Left lung (tissue), 10 donors: ENCODE results near the gene RXRA. TPM values are rescaled to one million over a fixed set of nuclear protein-coding genes. Genes with fewer than 3 reads are reported as not detected.

Experiments
- ATAC-seq: fragments of 200-7000 bp; cut with Tn5 transposase; one replicate; pipeline ENCODE4 v1.9.1; 2020; ENCODE audit warnings: moderate library complexity
- DNase-seq, 4 donors: peaks; one replicate each; pipeline ENCODE4 v3.0.0-alpha.2; 2013 to 2020
- H3K27ac ChIP-seq, 2 donors: fragments of 200-600 bp; sonication (generic) in 1 of 2; one replicate each; pipeline versions ENCODE4 v1.5.0 to v1.8.0; 2020 to 2021
- H3K27me3 ChIP-seq, 2 donors: fragments of 200-600 bp; sonication (generic) in 1 of 2; one replicate each; pipeline versions ENCODE4 v1.5.0 to v1.8.0; 2020 to 2021
- H3K36me3 ChIP-seq, 2 donors: fragments of 200-600 bp; sonication (generic) in 1 of 2; one replicate each; pipeline versions ENCODE4 v1.5.0 to v1.8.0; 2020 to 2021
- H3K4me1 ChIP-seq, 2 donors: fragments of 200-600 bp; one replicate each; pipeline ENCODE4 v1.8.0; 2021
- H3K4me3 ChIP-seq, 2 donors: fragments of 200-600 bp; sonication (generic) in 1 of 2; one replicate each; pipeline versions ENCODE4 v1.5.0 to v1.8.0; 2020 to 2021; ENCODE audit warnings: mild to moderate bottlenecking in 1 of 2
- H3K9me3 ChIP-seq, 2 donors: fragments of 200-600 bp; sonication (generic) in 1 of 2; one replicate each; pipeline versions ENCODE4 v1.5.0 to v1.8.0; 2020 to 2021
- CTCF ChIP-seq, 2 donors: fragments of 200-600 bp; sonication (generic) in 1 of 2; IDR thresholded peaks; one replicate each; pipeline versions ENCODE4 v1.5.0 to v1.8.0; 2021; ENCODE audit warnings: antibody characterized with exemption in 2 of 2
- intact Hi-C, 2 donors: fragments of 100-400 bp; cut with DNase I; formaldehyde crosslinking; loops; one replicate each; pipeline versions ENCODE4 v1.11.2 to v1.14.2; 2022
- polyA plus RNA-seq, 6 donors: library from polyadenylated mRNA; unstranded; fragments of 120-200 nt; gene quantifications; one replicate each; pipeline ENCODE4 v1.2.1, GENCODE V29; 2013; ENCODE audit not compliant: insufficient read length in 6 of 6
- total RNA-seq, 2 donors: library from RNA; stranded (reverse); fragmentation: NEBNext Ultra II Directional; extraction: Animal tissue kit (Norgen Biotek cat#: 25700); gene quantifications; one replicate each; pipeline ENCODE4 v1.2.1, GENCODE V29; 2021
- donor health status: DM: no; HTN: yes; CAD: no.
- donor health status: DM: no; HTN: no; CAD: no.

Gene RXRA
- total and polyA plus RNA-seq, 8 donors = 42.2 to 79.5 (median 55.7) TPM

GRCh38 chr9:134389642-134390041, 63.4 kb downstream of the RXRA start:
- intact Hi-C loops = loop anchor here in 1 of 2 donors (10.0 kb wide), 1 partner anchor 55 kb away; no protein-coding TSS in a partner anchor
- no peaks in the 10 kb centered on the region for H3K9me3 ChIP-seq
- H3K4me3 ChIP-seq = no peak overlapping the region
- H3K4me1 ChIP-seq = peaks cover 10 to 97% of the 10 kb centered on the region in 2 donors
- no peaks in the 10 kb centered on the region for H3K36me3 ChIP-seq
- TF ChIP-seq CTCF (IDR thresholded peaks at IDR 0.05) = no peak
- ATAC-seq (no peak), DNase-seq (no peak)
- no peak overlapping the region for H3K27ac ChIP-seq
- no peaks in the 10 kb centered on the region for H3K27me3 ChIP-seq

DNA sequence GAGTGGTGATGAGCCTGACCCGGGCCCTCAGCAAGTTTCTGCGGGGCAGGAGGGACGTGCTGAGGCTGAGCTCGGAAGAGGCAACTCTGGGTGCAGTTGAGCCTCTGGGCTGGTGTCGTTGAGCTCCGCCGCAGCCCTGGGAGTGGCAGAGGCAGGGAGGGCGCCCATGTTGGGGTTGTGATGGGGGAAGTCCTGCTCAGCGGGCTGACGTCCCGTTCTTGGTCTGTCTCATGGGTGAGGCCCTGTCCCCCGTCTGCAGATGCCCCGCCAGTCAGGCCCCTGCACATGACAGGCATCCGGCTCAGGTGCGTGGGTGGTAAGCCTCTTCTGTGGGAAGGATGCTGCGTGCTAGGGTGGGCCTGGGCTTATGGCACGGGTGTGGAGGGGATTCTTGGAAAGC, 64.3 kb downstream of the RXRA start:
- Histone ChIP-seq H3K4me1 (peaks cover 18 to 97% of the 10 kb centered on the region in 2 donors), H3K27me3 (no peaks in the 10 kb centered on the region), H3K4me3 (no peak overlapping the region), H3K36me3 (no peaks in the 10 kb centered on the region), H3K27ac (peak overlapping the region in 1 of 2 donors; percentile 45), H3K9me3 (no peaks in the 10 kb centered on the region)
- TF ChIP-seq CTCF (IDR thresholded peaks at IDR 0.05) = no peak
- no peak for ATAC-seq
- DNase-seq = no peak
- intact Hi-C loops = loop anchor here in 1 of 2 donors (10.0 kb wide), 1 partner anchor 56 kb away; no protein-coding TSS in a partner anchor

DNA sequence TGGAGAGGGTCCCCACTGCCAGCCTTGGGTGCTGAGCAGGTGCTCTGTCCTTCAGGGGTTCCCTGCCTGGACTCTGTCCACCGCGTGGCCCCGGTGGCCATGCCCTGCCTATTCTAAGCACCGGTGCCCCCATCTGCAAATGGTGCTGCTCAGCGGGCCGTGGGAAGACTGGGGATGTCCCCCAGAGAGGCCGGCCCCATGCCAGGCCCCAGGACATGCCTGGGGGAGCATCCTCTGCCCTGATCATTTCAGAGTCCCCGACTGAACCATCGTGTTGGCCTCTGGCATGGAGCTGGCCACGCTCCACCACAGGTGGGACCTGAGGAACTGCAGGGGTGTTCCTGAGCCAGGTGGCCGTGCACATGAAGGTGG, 64.7 kb downstream of the RXRA start:
- TF ChIP-seq CTCF (IDR thresholded peaks at IDR 0.05) = no peak
- H3K27ac ChIP-seq = peak overlapping the region in 1 of 2 donors; percentile 45

GRCh38 chr9:134391319-134392231, 65.3 kb downstream of the RXRA start:
- Histone ChIP-seq H3K36me3 (no peaks in the 10 kb centered on the region), H3K27me3 (no peaks in the 10 kb centered on the region), H3K4me1 (peaks cover 28 to 97% of the 10 kb centered on the region in 2 donors), H3K9me3 (no peaks in the 10 kb centered on the region), H3K4me3 (no peak overlapping the region), H3K27ac (peak overlapping the region in 1 of 2 donors; percentile 45)
- ATAC-seq (no peak), DNase-seq (no peak)
- TF ChIP-seq CTCF (IDR thresholded peaks at IDR 0.05) = no peak
- intact Hi-C loops = loop anchor here in 1 of 2 donors (10.0 kb wide), 1 partner anchor 57 kb away; no protein-coding TSS in a partner anchor

More for the DNA sequence above, 64.7 kb downstream of the RXRA start:
- H3K4me1 ChIP-seq = peaks cover 22 to 97% of the 10 kb centered on the region in 2 donors
- intact Hi-C loops = loop anchor here in 1 of 2 donors (10.0 kb wide), 1 partner anchor 56 kb away; no protein-coding TSS in a partner anchor
- no peaks in the 10 kb centered on the region for H3K9me3 ChIP-seq
- no peak overlapping the region for H3K4me3 ChIP-seq
- no peaks in the 10 kb centered on the region for H3K27me3 ChIP-seq
- ATAC-seq (no peak), DNase-seq (no peak)
- no peaks in the 10 kb centered on the region for H3K36me3 ChIP-seq

GRCh38 chr9:134392900-134393299, 66.6 kb downstream of the RXRA start:
- DNase-seq (no peak), ATAC-seq (no peak)
- no peaks in the 10 kb centered on the region for H3K36me3 ChIP-seq
- H3K4me1 ChIP-seq = peaks cover 28 to 97% of the 10 kb centered on the region in 2 donors
- no peak overlapping the region for H3K4me3 ChIP-seq
- H3K27ac ChIP-seq = no peak overlapping the region
- H3K9me3 ChIP-seq = no peaks in the 10 kb centered on the region
- no peak for TF ChIP-seq CTCF (IDR thresholded peaks at IDR 0.05)
- intact Hi-C loops = loop anchor here in 1 of 2 donors (10.0 kb wide), 1 partner anchor 58 kb away; no protein-coding TSS in a partner anchor
- no peaks in the 10 kb centered on the region for H3K27me3 ChIP-seq
